Kidney (tissue), 14 donors: ENCODE results near the gene CMIP. TPM values are rescaled to one million over a fixed set of nuclear protein-coding genes. Genes with fewer than 3 reads are reported as not detected.

Experiments
- DNase-seq, 5 donors: peaks; one replicate each; pipeline ENCODE4 v3.0.0-alpha.2; 2013 to 2020
- FAIRE-seq: peaks from 2 replicates; lab custom pipeline; 2012; peaks lifted over from hg19 to GRCh38; lab: Jason Lieb, UNC
- H3K27ac ChIP-seq, 2 donors: one replicate each; pipeline ENCODE4 v1.7.0; 2013; ENCODE audit warnings: low read depth in 2 of 2, low read length in 2 of 2, inconsistent platforms in 1 of 2
- H3K27me3 ChIP-seq: one replicate; pipeline ENCODE4 v1.7.1; 2013; ENCODE audit warnings: low read length, inconsistent platforms; ENCODE audit not compliant: control insufficient read depth, insufficient read depth
- H3K36me3 ChIP-seq, 3 donors: one replicate each; pipeline versions ENCODE4 v1.7.0 to v1.7.1; 2013; ENCODE audit warnings: low read length in 3 of 3, control low read depth in 1 of 3, inconsistent platforms in 1 of 3; ENCODE audit not compliant: insufficient read depth in 3 of 3, control insufficient read depth in 2 of 3
- H3K4me1 ChIP-seq, 3 donors: one replicate each; pipeline versions ENCODE4 v1.7.0 to v1.7.1; 2013; ENCODE audit warnings: low read length in 3 of 3, inconsistent platforms in 1 of 3, low read depth in 1 of 3; ENCODE audit not compliant: control insufficient read depth in 2 of 3, insufficient read depth in 2 of 3
- H3K4me3 ChIP-seq, 3 donors: one replicate each; pipeline versions ENCODE4 v1.7.0 to v1.8.1; 2013; ENCODE audit warnings: low read length in 3 of 3, control low read depth in 1 of 3, inconsistent platforms in 1 of 3
- H3K9ac ChIP-seq, 3 donors: one replicate each; pipeline versions ENCODE4 v1.7.0 to v1.7.1; 2013; ENCODE audit warnings: low read length in 3 of 3, control low read depth in 1 of 3, inconsistent platforms in 1 of 3
- H3K9me3 ChIP-seq, 3 donors: one replicate each; pipeline versions ENCODE4 v1.7.0 to v1.7.1; 2013; ENCODE audit warnings: low read length in 3 of 3, control low read depth in 1 of 3, inconsistent platforms in 1 of 3; ENCODE audit not compliant: control insufficient read depth in 2 of 3, insufficient read depth in 1 of 3
- intact Hi-C: fragments of 100-400 bp; cut with DNase I; formaldehyde crosslinking; loops from one replicate; pipeline ENCODE4 v1.11.1; 2022
- polyA plus RNA-seq: library from polyadenylated mRNA; stranded (reverse); fragments of 350-450 nt; fragmentation: Illumina TruSeq; extraction: RNeasy Lipid Tissue Mini Kit (QIAGEN cat#74804); gene quantifications from one replicate; pipeline ENCODE4 v1.2.3, GENCODE V29; 2014; ENCODE audit warnings: low read depth, low replicate concordance; ENCODE audit not compliant: insufficient read depth
- total RNA-seq: library from RNA; stranded (reverse); fragmentation: NEBNext Ultra II Directional; extraction: Animal tissue kit (Norgen Biotek cat#: 25700); gene quantifications from one replicate; pipeline ENCODE4 v1.2.1, GENCODE V29; 2021
- TF ChIP-seq, protein P1 (sequence below): IDR thresholded peaks from 3 replicates; pipeline ENCODE4 v1.5.1; 2012; ENCODE audit warnings: mild to moderate bottlenecking, moderate library complexity, borderline replicate concordance; ENCODE audit not compliant: insufficient read depth; ENCODE audit errors: extremely low read depth
- donor health status: control.
- donor health status: control.
- donor health status: control.
- donor health status: control.
- donor health status: control.
- donor health status: DM: yes; HTN: yes; CAD: no.
- donor health status: Normal renal cell carcinoma (clear cell type).

The CMIP gene
- total and polyA plus RNA-seq, 2 donors from 2014 or later, result 16.6 to 65.7 TPM

DNA sequence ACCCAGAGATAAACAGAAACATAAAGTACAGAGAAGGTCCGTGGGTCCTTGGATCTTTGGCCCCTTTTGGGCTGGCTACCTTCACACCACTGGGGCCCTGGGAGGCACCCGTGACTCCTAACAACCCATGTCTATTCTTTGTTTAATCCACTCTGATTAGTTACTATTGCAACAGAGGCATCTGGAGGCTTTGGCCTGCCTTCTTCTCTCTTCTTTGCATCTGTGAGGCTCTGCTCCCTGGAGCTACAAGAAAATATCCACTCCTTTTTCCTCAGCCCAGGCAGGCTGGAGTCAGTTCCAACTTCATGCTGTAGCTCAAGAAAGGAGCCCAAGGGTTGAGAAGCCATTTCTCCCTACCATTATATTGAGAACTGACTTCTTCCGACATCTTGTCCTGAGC lies 9.5 kb upstream of the CMIP start:
- intact Hi-C loops, result no loop called here
- FAIRE-seq (no peak), DNase-seq (no peak)
- Histone ChIP-seq H3K4me3 (no peak overlapping the region), H3K27ac (no peak overlapping the region), H3K27me3 (no peaks in the 10 kb centered on the region), H3K9ac (no peak overlapping the region), H3K36me3 (no peaks in the 10 kb centered on the region), H3K9me3 (no peaks in the 10 kb centered on the region), H3K4me1 (peaks cover 0 to 6% (median 0%) of the 10 kb centered on the region in 3 donors)
- TF ChIP-seq, protein P1, sequence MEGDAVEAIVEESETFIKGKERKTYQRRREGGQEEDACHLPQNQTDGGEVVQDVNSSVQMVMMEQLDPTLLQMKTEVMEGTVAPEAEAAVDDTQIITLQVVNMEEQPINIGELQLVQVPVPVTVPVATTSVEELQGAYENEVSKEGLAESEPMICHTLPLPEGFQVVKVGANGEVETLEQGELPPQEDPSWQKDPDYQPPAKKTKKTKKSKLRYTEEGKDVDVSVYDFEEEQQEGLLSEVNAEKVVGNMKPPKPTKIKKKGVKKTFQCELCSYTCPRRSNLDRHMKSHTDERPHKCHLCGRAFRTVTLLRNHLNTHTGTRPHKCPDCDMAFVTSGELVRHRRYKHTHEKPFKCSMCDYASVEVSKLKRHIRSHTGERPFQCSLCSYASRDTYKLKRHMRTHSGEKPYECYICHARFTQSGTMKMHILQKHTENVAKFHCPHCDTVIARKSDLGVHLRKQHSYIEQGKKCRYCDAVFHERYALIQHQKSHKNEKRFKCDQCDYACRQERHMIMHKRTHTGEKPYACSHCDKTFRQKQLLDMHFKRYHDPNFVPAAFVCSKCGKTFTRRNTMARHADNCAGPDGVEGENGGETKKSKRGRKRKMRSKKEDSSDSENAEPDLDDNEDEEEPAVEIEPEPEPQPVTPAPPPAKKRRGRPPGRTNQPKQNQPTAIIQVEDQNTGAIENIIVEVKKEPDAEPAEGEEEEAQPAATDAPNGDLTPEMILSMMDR, result no peak

DNA sequence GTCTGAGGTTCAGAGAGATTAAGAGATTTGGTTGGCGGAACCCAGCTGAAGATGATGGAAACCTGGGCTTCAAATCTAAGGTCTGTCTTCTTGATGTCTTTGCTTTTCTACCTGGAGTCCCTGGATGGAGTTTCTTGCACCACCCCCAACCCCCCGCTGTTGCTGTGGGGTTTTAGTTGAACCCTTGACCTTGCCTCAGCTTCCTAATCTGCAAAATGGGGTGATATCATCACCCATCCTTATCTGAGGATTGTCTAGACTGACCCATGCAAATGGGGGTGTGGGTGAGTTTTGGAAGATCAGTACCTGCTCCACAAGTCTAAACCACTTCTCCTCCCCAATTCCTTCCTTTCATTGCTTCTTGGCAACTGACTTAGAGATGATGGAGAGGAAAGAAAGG lies 9.0 kb upstream of the CMIP start:
- TF ChIP-seq, protein P1, result no peak
- peak in 1 of 5 donors; percentile 12 for DNase-seq
- Histone ChIP-seq H3K9ac (no peak overlapping the region), H3K9me3 (no peaks in the 10 kb centered on the region), H3K27me3 (no peaks in the 10 kb centered on the region), H3K4me1 (peaks cover 0 to 6% (median 0%) of the 10 kb centered on the region in 3 donors), H3K36me3 (no peaks in the 10 kb centered on the region), H3K4me3 (no peak overlapping the region), H3K27ac (no peak overlapping the region)
- intact Hi-C loops, result no loop called here
- FAIRE-seq, result no peak

DNA sequence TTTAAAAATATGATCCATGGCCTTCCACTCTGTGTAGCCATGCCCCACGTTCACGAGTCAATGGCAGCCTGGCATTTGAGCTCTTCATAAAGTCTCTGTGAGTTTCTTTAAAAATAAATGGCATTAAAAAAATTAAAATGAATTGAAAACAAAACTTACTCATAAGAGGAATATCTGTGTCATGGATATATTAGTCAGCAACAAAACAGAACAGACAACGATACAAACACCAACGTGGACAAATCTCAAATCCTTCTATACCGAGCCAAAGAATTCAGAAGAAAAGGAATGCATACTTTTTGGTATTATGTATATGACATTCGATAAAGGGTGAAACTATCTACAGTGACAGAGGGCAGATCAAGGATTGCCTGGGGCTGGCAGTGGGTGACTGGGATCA lies 8.2 kb upstream of the CMIP start:
- TF ChIP-seq, protein P1, result no peak
- no peak for FAIRE-seq

DNA sequence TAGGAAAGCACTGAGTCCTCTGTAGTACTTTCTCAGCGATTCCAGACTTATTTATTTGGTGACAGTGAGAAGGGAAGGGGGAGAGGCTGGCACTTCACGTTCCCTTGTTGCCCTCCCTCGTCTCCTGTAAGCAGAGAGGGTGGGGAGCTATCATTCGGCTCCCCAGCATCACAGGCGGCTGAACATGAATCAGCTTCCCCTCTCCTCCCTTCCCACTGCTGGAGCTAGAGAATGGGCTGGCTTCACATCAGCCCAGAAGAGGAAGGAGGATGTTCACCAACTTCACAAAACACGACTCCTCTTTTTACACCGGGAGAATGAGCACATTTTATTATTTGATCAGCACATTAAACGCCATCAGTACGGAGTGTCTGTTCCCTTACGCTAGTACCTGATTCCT lies 6.7 kb upstream of the CMIP start:
- no peaks in the 10 kb centered on the region for H3K36me3 ChIP-seq
- H3K27me3 ChIP-seq, result no peaks in the 10 kb centered on the region
- no peak overlapping the region for H3K4me3 ChIP-seq
- intact Hi-C loops, result no loop called here
- no peak overlapping the region for H3K27ac ChIP-seq
- no peaks in the 10 kb centered on the region for H3K9me3 ChIP-seq
- no peak for FAIRE-seq
- H3K4me1 ChIP-seq, result peaks cover 0 to 3% (median 0%) of the 10 kb centered on the region in 3 donors
- DNase-seq, result peak in 1 of 5 donors; percentile 22
- TF ChIP-seq, protein P1, result no peak
- H3K9ac ChIP-seq, result no peak overlapping the region

More for the DNA sequence above, 8.2 kb upstream of the CMIP start:
- H3K4me1 ChIP-seq, result peaks cover 0 to 6% (median 3%) of the 10 kb centered on the region in 3 donors
- no peaks in the 10 kb centered on the region for H3K9me3 ChIP-seq
- no peak overlapping the region for H3K27ac ChIP-seq
- H3K36me3 ChIP-seq, result no peaks in the 10 kb centered on the region
- no peak overlapping the region for H3K4me3 ChIP-seq
- no peak for DNase-seq
- no peaks in the 10 kb centered on the region for H3K27me3 ChIP-seq
- intact Hi-C loops, result no loop called here
- H3K9ac ChIP-seq, result no peak overlapping the region
